SK-N-SH treated with all-trans-retinoic acid at 6 μM for 48 hours (cell line): ENCODE results near the gene GRM5.

Experiments
- ATAC-seq: fragments of 200-7000 bp; cut with Tn5 transposase; 3 replicates; pipeline ENCODE4 v1.9.1; 2020; ENCODE audit warnings: mild to moderate bottlenecking, moderate library complexity
- ARNTL ChIP-seq: fragments of 450-650 bp; formaldehyde crosslinking; IDR thresholded peaks from 2 replicates; pipeline ENCODE4 v1.5.0; 2020; ENCODE audit warnings: low read depth, mild to moderate bottlenecking, moderate library complexity, borderline replicate concordance
- BACH2 ChIP-seq: fragments of 250-450 bp; sonication (Bioruptor Pico); IDR thresholded peaks from 2 replicates; pipeline ENCODE4 v1.9.0; 2021; ENCODE audit warnings: mild to moderate bottlenecking, borderline replicate concordance
- CSDC2 ChIP-seq: fragments of 250-450 bp; sonication (Bioruptor Pico); IDR thresholded peaks from 2 replicates; pipeline ENCODE4 v1.5.0; 2020; ENCODE audit warnings: mild to moderate bottlenecking, moderate library complexity
- ESRRG ChIP-seq: fragments of 250-450 bp; sonication (Bioruptor Pico); IDR thresholded peaks from 2 replicates; pipeline ENCODE4 v1.6.1; 2021; ENCODE audit warnings: mild to moderate bottlenecking
- ISL1 ChIP-seq: fragments of 250-450 bp; sonication (Bioruptor Pico); IDR thresholded peaks from 2 replicates; pipeline ENCODE4 v2.1.2; 2022; ENCODE audit warnings: mild to moderate bottlenecking, moderate library complexity
- OSR1 ChIP-seq: fragments of 250-450 bp; sonication (Bioruptor Pico); IDR thresholded peaks from 2 replicates; pipeline ENCODE4 v1.8.0; 2022; ENCODE audit warnings: moderate library complexity, mild to moderate bottlenecking, inconsistent platforms
- RARB ChIP-seq: fragments of 250-450 bp; sonication (Bioruptor Pico); IDR thresholded peaks from 2 replicates; pipeline ENCODE4 v1.8.0; 2021; ENCODE audit warnings: mild to moderate bottlenecking, moderate library complexity
- SNAI2 ChIP-seq: fragments of 250-450 bp; sonication (Bioruptor Pico); IDR thresholded peaks from 2 replicates; pipeline ENCODE4 v1.5.0; 2020; ENCODE audit warnings: mild to moderate bottlenecking, moderate library complexity
- TCF4 ChIP-seq: fragments of 250-450 bp; sonication (Bioruptor Pico); IDR thresholded peaks from 2 replicates; pipeline ENCODE4 v1.8.0; 2021; ENCODE audit warnings: mild to moderate bottlenecking, moderate library complexity, borderline replicate concordance
- ZFP3 ChIP-seq: fragments of 250-450 bp; sonication (Bioruptor Pico); IDR thresholded peaks from 2 replicates; pipeline ENCODE4 v1.5.0; 2020; ENCODE audit warnings: mild to moderate bottlenecking, moderate library complexity
- ZFP30 ChIP-seq: fragments of 450-650 bp; formaldehyde crosslinking; IDR thresholded peaks from 2 replicates; pipeline ENCODE4 v1.5.0; 2022; ENCODE audit warnings: mild to moderate bottlenecking, moderate library complexity
- ZNF565 ChIP-seq: fragments of 450-650 bp; formaldehyde crosslinking; conservative IDR thresholded peaks from 2 replicates; pipeline ENCODE4 v1.5.0; 2020; ENCODE audit warnings: low read depth, mild to moderate bottlenecking, moderate library complexity
- ZNF70 ChIP-seq: fragments of 450-650 bp; formaldehyde crosslinking; IDR thresholded peaks from 2 replicates; pipeline ENCODE4 v1.5.0; 2020; ENCODE audit warnings: mild to moderate bottlenecking, moderate library complexity
- ZNF8 ChIP-seq: fragments of 450-650 bp; formaldehyde crosslinking; IDR thresholded peaks from 2 replicates; pipeline ENCODE4 v1.5.0; 2020; ENCODE audit warnings: mild to moderate bottlenecking, moderate library complexity
- TF ChIP-seq, protein P1 (sequence below): fragments of 250-450 bp; sonication (Bioruptor Pico); IDR thresholded peaks from 2 replicates; pipeline ENCODE4 v1.5.0; 2020; ENCODE audit warnings: mild to moderate bottlenecking, moderate library complexity
- TF ChIP-seq, protein P2 (sequence below): fragments of 250-450 bp; sonication (Bioruptor Pico); IDR thresholded peaks from 2 replicates; pipeline ENCODE4 v1.8.0; 2021; ENCODE audit warnings: low read depth, mild to moderate bottlenecking, moderate library complexity, borderline replicate concordance
- TF ChIP-seq, protein P3 (sequence below): fragments of 250-450 bp; sonication (Bioruptor Pico); IDR thresholded peaks from 2 replicates; pipeline ENCODE4 v1.5.1; 2021; ENCODE audit warnings: mild to moderate bottlenecking, moderate library complexity
- TF ChIP-seq, protein P4 (sequence below): fragments of 250-450 bp; sonication (Bioruptor Pico); IDR thresholded peaks from 2 replicates; pipeline ENCODE4 v1.5.1; 2020; ENCODE audit warnings: low read depth, mild to moderate bottlenecking, moderate library complexity
- TF ChIP-seq, protein P5 (sequence below): fragments of 250-450 bp; sonication (Bioruptor Pico); IDR thresholded peaks from 2 replicates; pipeline ENCODE4 v1.8.0; 2020; ENCODE audit warnings: mild to moderate bottlenecking, moderate library complexity, borderline replicate concordance

The GRM5 gene

DNA sequence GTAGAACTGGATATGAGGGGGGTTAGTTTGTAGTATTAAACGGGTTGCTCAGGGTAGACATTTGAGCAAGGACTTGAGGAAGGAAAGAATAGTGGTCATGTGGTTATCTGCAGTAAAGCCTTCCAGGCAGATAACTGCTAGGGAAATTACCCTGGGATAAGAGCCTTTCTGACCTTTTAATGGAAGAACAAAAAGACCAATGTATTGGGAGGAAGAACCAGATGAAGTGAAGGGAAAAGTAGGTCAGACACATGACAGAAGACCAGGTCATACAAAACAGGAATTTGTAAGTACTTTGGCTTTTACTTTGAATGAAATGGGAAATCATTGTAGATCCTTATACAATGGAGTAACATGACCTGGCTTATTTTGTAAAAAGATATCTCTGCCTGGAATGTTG lies 486.3 kb downstream of the GRM5 start:
- TF ChIP-seq SNAI2 (CRISPR knock-in tag) (no peak), TCF4 (CRISPR knock-in tag) (no peak), BACH2 (CRISPR knock-in tag) (no peak)
- TF ChIP-seq, protein P1, sequence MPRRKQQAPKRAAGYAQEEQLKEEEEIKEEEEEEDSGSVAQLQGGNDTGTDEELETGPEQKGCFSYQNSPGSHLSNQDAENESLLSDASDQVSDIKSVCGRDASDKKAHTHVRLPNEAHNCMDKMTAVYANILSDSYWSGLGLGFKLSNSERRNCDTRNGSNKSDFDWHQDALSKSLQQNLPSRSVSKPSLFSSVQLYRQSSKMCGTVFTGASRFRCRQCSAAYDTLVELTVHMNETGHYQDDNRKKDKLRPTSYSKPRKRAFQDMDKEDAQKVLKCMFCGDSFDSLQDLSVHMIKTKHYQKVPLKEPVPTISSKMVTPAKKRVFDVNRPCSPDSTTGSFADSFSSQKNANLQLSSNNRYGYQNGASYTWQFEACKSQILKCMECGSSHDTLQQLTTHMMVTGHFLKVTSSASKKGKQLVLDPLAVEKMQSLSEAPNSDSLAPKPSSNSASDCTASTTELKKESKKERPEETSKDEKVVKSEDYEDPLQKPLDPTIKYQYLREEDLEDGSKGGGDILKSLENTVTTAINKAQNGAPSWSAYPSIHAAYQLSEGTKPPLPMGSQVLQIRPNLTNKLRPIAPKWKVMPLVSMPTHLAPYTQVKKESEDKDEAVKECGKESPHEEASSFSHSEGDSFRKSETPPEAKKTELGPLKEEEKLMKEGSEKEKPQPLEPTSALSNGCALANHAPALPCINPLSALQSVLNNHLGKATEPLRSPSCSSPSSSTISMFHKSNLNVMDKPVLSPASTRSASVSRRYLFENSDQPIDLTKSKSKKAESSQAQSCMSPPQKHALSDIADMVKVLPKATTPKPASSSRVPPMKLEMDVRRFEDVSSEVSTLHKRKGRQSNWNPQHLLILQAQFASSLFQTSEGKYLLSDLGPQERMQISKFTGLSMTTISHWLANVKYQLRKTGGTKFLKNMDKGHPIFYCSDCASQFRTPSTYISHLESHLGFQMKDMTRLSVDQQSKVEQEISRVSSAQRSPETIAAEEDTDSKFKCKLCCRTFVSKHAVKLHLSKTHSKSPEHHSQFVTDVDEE (CRISPR knock-in tag): no peak
- TF ChIP-seq, protein P2, sequence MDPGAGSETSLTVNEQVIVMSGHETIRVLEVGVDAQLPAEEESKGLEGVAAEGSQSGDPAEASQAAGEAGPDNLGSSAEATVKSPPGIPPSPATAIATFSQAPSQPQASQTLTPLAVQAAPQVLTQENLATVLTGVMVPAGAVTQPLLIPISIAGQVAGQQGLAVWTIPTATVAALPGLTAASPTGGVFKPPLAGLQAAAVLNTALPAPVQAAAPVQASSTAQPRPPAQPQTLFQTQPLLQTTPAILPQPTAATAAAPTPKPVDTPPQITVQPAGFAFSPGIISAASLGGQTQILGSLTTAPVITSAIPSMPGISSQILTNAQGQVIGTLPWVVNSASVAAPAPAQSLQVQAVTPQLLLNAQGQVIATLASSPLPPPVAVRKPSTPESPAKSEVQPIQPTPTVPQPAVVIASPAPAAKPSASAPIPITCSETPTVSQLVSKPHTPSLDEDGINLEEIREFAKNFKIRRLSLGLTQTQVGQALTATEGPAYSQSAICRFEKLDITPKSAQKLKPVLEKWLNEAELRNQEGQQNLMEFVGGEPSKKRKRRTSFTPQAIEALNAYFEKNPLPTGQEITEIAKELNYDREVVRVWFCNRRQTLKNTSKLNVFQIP: no peak
- ATAC-seq: no peak

DNA sequence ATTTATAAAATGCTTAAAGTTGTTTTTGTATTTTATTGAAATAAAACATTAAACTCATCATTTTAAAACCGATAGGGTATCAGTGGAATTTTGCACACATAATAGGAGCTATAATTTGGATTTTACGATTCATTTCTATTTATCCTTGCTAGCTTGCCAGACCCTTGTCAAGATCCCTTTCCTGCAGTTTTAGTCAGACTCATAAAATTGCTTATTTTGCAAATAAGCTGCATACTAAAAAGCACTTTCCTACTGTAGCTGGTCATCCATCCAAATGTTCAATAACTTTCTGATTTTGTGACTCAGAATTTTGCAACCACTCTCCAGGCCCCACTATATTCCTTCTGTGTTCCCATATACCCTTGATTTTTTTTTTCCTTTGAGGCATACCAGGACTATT lies 489.0 kb downstream of the GRM5 start:
- TF ChIP-seq, protein P2: no peak
- TF ChIP-seq ESRRG (CRISPR knock-in tag) (no peak), RARB (CRISPR knock-in tag) (no peak), BACH2 (CRISPR knock-in tag) (no peak), ISL1 (CRISPR knock-in tag) (no peak), ZNF70 (no peak), ZFP3 (CRISPR knock-in tag) (no peak), ARNTL (CRISPR knock-in tag) (no peak), SNAI2 (CRISPR knock-in tag) (no peak), ZNF8 (CRISPR knock-in tag) (no peak), ZFP30 (no peak), OSR1 (CRISPR knock-in tag) (no peak)
- TF ChIP-seq, protein P3, sequence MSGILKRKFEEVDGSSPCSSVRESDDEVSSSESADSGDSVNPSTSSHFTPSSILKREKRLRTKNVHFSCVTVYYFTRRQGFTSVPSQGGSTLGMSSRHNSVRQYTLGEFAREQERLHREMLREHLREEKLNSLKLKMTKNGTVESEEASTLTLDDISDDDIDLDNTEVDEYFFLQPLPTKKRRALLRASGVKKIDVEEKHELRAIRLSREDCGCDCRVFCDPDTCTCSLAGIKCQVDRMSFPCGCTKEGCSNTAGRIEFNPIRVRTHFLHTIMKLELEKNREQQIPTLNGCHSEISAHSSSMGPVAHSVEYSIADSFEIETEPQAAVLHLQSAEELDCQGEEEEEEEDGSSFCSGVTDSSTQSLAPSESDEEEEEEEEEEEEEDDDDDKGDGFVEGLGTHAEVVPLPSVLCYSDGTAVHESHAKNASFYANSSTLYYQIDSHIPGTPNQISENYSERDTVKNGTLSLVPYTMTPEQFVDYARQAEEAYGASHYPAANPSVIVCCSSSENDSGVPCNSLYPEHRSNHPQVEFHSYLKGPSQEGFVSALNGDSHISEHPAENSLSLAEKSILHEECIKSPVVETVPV (CRISPR knock-in tag): no peak
- TF ChIP-seq, protein P4, sequence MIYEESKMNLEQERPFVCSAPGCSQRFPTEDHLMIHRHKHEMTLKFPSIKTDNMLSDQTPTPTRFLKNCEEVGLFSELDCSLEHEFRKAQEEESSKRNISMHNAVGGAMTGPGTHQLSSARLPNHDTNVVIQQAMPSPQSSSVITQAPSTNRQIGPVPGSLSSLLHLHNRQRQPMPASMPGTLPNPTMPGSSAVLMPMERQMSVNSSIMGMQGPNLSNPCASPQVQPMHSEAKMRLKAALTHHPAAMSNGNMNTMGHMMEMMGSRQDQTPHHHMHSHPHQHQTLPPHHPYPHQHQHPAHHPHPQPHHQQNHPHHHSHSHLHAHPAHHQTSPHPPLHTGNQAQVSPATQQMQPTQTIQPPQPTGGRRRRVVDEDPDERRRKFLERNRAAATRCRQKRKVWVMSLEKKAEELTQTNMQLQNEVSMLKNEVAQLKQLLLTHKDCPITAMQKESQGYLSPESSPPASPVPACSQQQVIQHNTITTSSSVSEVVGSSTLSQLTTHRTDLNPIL (CRISPR knock-in tag): no peak
- TF ChIP-seq, all 23 proteins: peak for 0
- no peak for ATAC-seq

DNA sequence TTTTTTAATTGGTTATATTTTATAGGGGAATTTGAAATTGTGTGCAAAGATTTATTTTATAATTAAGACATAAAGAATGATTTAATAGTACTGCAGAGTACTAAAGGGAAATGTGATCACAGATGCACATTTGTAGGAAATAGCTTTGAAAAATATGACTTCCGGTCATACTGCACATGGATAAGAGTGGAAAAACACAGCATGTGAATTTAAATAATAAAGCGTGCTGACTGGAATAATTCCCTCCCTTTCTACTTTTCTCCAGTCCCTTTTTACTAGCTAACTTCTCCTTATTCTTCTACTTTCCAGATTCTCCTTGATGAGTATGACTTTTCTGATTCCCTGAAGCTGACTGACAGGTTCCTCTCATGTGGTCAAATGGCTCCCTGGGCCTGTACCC lies 489.9 kb downstream of the GRM5 start:
- ATAC-seq: no peak
- no peak for TF ChIP-seq ZFP30
- TF ChIP-seq SNAI2 (CRISPR knock-in tag): no peak
- no peak for TF ChIP-seq ARNTL (CRISPR knock-in tag)
- no peak for TF ChIP-seq ZNF70
- TF ChIP-seq OSR1 (CRISPR knock-in tag): no peak
- no peak for TF ChIP-seq RARB (CRISPR knock-in tag)
- TF ChIP-seq, protein P5, sequence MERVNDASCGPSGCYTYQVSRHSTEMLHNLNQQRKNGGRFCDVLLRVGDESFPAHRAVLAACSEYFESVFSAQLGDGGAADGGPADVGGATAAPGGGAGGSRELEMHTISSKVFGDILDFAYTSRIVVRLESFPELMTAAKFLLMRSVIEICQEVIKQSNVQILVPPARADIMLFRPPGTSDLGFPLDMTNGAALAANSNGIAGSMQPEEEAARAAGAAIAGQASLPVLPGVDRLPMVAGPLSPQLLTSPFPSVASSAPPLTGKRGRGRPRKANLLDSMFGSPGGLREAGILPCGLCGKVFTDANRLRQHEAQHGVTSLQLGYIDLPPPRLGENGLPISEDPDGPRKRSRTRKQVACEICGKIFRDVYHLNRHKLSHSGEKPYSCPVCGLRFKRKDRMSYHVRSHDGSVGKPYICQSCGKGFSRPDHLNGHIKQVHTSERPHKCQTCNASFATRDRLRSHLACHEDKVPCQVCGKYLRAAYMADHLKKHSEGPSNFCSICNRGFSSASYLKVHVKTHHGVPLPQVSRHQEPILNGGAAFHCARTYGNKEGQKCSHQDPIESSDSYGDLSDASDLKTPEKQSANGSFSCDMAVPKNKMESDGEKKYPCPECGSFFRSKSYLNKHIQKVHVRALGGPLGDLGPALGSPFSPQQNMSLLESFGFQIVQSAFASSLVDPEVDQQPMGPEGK (CRISPR knock-in tag): no peak
- TF ChIP-seq ESRRG (CRISPR knock-in tag): no peak
- no peak for TF ChIP-seq CSDC2 (CRISPR knock-in tag)
- TF ChIP-seq, protein P1 (CRISPR knock-in tag): no peak
- TF ChIP-seq ZNF565: no peak
